Glomerular endothelial cell (primary cell): Measurements from ENCODE around the gene ITGB2. TPM values are rescaled to one million over a fixed set of nuclear protein-coding genes. Genes with fewer than 3 reads are reported as not detected.
"Not testable (repeated sequence)": the region's sequence is repeated elsewhere in the genome, so short reads cannot be mapped to it uniquely, and the experiment has no call there.

Source experiments
- DNase-seq: peaks from one replicate; pipeline ENCODE4 v3.0.0-alpha.2; 2011; ENCODE audit warnings: low read depth, low spot score; ENCODE audit errors: extremely low read depth
- total RNA-seq: library from RNA; depleted of rRNA; stranded (reverse); fragments of >200 nt; gene quantifications from 2 replicates; pipeline ENCODE4 v1.2.3, GENCODE V29; 2015

The ITGB2 gene
- total RNA-seq, 1 donor from 2014 or later = 0.93 TPM

- DNase-seq = no peak
Observed at GRCh38 chr21:44927587-44928461, 7.1 kb upstream of the ITGB2 start.

DNA sequence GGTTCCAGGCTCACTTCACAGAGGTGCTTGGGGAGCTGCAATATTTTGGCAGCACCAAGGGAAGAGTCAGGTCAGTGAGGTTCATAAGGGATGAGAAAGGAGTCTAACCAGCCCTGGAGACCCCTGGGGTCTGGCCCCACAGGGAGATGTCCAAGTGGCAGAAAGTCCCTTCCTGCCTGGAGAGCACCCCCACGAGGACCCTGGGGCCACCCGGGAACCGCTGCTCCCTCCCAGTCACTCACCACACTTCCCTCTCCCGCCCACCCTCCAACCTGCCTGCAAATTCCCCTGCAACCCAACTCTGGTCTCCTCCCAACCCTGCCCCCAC, 6.5 kb upstream of the ITGB2 start:
- no peak for DNase-seq

GRCh38 chr21:44926331-44927101, 5.8 kb upstream of the ITGB2 start:
- no peak for DNase-seq

GRCh38 chr21:44925378-44925755, 4.7 kb upstream of the ITGB2 start:
- no peak for DNase-seq

- DNase-seq = no peak
Observed at GRCh38 chr21:44924606-44925377, 4.1 kb upstream of the ITGB2 start.

- no peak for DNase-seq
Observed at GRCh38 chr21:44923480-44924084, 2.9 kb upstream of the ITGB2 start.

- no peak for DNase-seq
Observed at GRCh38 chr21:44921928-44922327, 1.2 kb upstream of the ITGB2 start.

GRCh38 chr21:44919913-44920693, 596 bp downstream of the ITGB2 start:
- DNase-seq = no peak

- no peak for DNase-seq
Observed at GRCh38 chr21:44919111-44919912, 1.4 kb downstream of the ITGB2 start.

DNA sequence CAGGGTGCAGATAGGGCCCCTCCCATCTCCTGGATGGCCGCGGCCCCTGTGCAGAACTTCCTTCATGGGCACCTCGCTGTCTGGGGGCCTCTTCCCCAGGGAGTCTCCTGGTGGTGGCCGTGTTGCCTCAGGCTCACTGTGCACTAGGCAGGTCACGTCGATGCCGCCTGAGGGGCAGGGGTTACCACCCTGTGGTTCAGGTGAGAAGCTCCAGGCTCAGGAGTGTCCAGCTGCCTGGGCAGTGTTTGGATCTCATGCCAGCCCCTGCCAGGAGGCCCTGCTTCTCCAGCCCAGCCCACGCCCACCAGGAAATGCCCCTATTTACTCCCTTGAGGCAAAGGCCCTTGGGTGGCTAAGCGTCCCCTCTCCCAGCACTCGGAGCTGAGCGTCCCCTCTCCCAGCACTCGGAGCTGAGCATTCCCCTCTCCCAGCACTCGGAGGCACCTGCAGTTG, 2.1 kb downstream of the ITGB2 start:
- DNase-seq = no peak

- no peak for DNase-seq
Observed at GRCh38 chr21:44918107-44918470, 2.6 kb downstream of the ITGB2 start.

DNA sequence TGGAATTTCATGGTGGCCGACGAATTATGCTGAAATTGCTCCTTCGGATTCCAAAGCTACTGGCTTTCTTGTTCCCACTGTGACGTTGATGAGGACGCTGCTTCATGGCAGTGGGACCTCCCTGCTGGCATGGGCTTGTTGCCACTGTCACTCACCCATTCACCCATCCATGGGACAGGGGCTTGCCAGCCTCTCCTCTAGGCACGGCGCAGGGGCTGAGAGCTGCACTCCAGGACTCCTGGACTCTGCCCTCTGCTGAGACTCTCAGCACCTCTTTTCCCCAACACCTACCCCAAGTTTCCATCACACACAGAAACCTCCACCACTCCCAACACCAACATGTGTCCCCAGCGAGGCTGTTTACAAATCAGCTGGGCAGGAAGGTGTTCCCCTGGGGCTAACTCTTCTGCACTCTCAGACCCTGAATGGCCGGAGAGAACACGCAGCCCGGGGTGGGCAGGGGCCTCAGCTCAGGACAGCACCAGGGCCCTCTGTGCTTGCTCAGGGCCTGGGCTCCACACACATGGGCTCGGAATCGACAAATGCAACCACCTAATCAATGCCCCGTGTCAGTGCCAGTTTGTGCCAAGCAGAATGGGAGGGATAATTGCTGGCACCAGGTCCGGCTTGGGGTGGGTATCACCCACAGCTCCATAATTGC, 3.1 kb downstream of the ITGB2 start:
- DNase-seq = no peak

DNA sequence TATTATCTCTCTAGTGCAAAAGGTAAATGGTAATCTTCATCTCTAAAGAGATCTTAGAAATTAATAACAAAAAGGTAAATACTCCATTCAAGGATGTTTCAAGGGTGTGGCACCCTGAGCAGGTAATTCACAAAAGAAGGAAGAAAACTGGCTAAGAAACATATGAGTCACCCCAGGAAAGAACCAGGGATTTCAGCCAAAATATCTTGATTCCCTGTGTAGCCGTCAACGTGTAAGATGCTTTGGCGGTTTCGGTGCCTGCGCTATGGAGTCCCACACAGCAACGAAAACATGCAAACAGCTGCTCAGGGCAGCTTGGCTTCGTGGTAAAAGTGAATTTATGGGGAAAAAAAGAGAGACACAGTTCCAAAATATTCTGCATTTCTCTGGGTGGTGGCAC, 3.7 kb downstream of the ITGB2 start:
- no peak for DNase-seq

- DNase-seq = no peak
Observed at GRCh38 chr21:44914176-44914874, 6.4 kb downstream of the ITGB2 start.

DNA sequence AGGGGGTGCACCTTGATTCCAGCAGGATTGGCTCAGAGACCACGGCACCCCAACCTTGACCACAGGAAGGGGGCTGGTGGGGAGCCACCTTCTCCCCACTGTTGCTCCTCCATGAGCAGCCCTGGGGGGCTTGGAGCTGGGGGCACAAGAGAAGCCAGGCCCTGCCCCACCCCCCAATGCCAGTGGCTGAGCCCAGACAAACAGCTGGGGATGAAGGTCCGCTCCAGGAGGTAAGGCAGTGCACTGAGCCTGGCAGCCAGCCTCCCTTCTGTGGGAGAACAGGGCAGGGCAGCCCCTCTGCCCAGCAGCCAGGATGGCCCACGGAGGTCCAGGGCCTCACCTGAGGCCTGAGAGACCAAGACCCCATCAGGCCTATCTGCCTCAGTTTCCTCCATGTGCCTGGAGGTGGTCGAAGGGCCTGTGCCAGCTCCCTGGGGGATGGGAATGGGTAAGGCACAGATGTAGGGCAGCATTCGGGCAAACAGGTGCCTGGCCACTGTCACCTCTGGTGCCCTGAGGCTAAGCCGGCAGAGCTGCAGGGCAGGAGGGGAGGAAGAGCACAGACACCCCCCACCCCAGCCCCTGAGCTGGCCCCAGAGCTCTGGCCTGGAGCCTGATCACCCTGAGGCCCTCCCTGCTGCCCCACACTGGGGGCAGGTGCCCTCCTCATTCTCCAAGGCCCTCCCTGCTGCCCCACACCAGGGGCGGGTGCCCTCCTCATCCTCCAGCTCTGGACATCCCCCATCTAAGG, 7.1 kb downstream of the ITGB2 start:
- DNase-seq = no peak

GRCh38 chr21:44912506-44913412, 7.9 kb downstream of the ITGB2 start:
- DNase-seq = not testable (repeated sequence)

DNA sequence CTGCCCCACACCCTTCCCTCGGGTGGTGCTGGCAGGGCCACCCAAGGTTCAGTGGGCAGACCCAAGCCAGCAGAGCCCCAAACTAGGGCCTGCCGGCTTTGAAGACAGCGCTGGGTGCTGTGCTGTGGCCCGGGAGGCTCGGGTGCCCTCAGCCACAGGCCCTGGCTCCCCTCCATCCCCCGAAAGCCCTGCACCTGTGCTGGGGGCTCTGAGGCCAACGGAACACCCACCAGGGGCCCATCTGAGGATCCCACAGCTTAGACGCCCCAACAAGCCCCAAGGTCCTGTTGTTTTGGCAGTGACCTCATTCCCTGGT, 8.6 kb downstream of the ITGB2 start:
- DNase-seq = no peak
